HG02885 (cell line): ENCODE results near the gene C3orf80.
"Not testable (repeated sequence)": the region's sequence is repeated elsewhere in the genome, so short reads cannot be mapped to it uniquely, and the experiment has no call there.

ENCODE experiments used
- ATAC-seq: cut with Tn5 transposase; IDR thresholded peaks from one replicate; pipeline ENCODE4 v1.9.1; 2021; ENCODE audit warnings: mild to moderate bottlenecking; ENCODE audit not compliant: unreplicated experiment, poor library complexity

Gene C3orf80

GRCh38 chr3:160225176-160226025 is at the start of gene C3orf80:
Gene C3orf80 (plus strand): TSS chr3:160225422. CDS start chr3:160225636, 214 bp downstream.
- ATAC-seq = peak; percentile 89

GRCh38 chr3:160176923-160177322 is 48.3 kb upstream of the C3orf80 start:
- no peak for ATAC-seq

- not testable (repeated sequence) for ATAC-seq
These were observed 46.6 kb upstream of the C3orf80 start for GRCh38 chr3:160178661-160179060.

GRCh38 chr3:160179403-160179802 is 45.8 kb upstream of the C3orf80 start:
- not testable (repeated sequence) for ATAC-seq

GRCh38 chr3:160179906-160180305 is 45.3 kb upstream of the C3orf80 start:
- ATAC-seq = no peak

GRCh38 chr3:160180581-160181216 is 44.5 kb upstream of the C3orf80 start:
- no peak for ATAC-seq

- peak; percentile 54 for ATAC-seq
These were observed 41.7 kb upstream of the C3orf80 start for GRCh38 chr3:160183345-160184076.

GRCh38 chr3:160184655-160185054 is 40.6 kb upstream of the C3orf80 start:
- ATAC-seq = peak; percentile 48

GRCh38 chr3:160185751-160186150 is 39.5 kb upstream of the C3orf80 start:
- no peak for ATAC-seq

- ATAC-seq = no peak
These were observed 37.9 kb upstream of the C3orf80 start for GRCh38 chr3:160187288-160187687.

- ATAC-seq = no peak
These were observed 32.8 kb upstream of the C3orf80 start for GRCh38 chr3:160192310-160193029.

GRCh38 chr3:160193644-160194192 is 31.5 kb upstream of the C3orf80 start:
- ATAC-seq = no peak

- ATAC-seq = no peak
These were observed 30.8 kb upstream of the C3orf80 start for GRCh38 chr3:160194438-160194837.

- ATAC-seq = no peak
These were observed 30.1 kb upstream of the C3orf80 start for GRCh38 chr3:160195106-160195505.

- no peak for ATAC-seq
These were observed 28.6 kb upstream of the C3orf80 start for GRCh38 chr3:160196511-160197104.

- no peak for ATAC-seq
These were observed 26.1 kb upstream of the C3orf80 start for GRCh38 chr3:160199108-160199507.

- peak; percentile 65 for ATAC-seq
These were observed 24.9 kb upstream of the C3orf80 start for GRCh38 chr3:160200353-160200752.

GRCh38 chr3:160204396-160205011 is 20.7 kb upstream of the C3orf80 start:
- not testable (repeated sequence) for ATAC-seq

- ATAC-seq = no peak
These were observed 19.6 kb upstream of the C3orf80 start for GRCh38 chr3:160205606-160206005.
